HG03060 (cell line): ENCODE measurements around the gene ZSCAN2.
A peak's percentile ranks its signal among the peaks of the same experiment; 100 is the strongest.

ENCODE experiments used
- ATAC-seq: cut with Tn5 transposase; IDR thresholded peaks from one replicate; pipeline ENCODE4 v1.9.1; 2021; ENCODE audit warnings: low read depth, moderate number of reproducible peaks; ENCODE audit not compliant: unreplicated experiment

ZSCAN2 gene

GRCh38 chr15:84597296-84597695 lies 3.5 kb upstream of the ZSCAN2 start:
- no peak for ATAC-seq

GRCh38 chr15:84598250-84598649 lies 2.6 kb upstream of the ZSCAN2 start:
- ATAC-seq, result peak; percentile 37

GRCh38 chr15:84598993-84599392 lies 1.8 kb upstream of the ZSCAN2 start:
- ATAC-seq, result no peak

- no peak for ATAC-seq
These were observed 903 bp upstream of the ZSCAN2 start for GRCh38 chr15:84599906-84600305.

GRCh38 chr15:84600331-84600686 lies 500 bp upstream of the ZSCAN2 start:
- ATAC-seq, result peak; percentile 11

- ATAC-seq, result no peak
These were observed 688 bp downstream of the ZSCAN2 start for GRCh38 chr15:84601555-84601838.

- no peak for ATAC-seq
These were observed 3.0 kb downstream of the ZSCAN2 start for GRCh38 chr15:84603630-84604379.

- no peak for ATAC-seq
These were observed 4.2 kb downstream of the ZSCAN2 start for GRCh38 chr15:84604826-84605553.

- ATAC-seq, result no peak
These were observed 4.7 kb downstream of the ZSCAN2 start for GRCh38 chr15:84605554-84605882.

GRCh38 chr15:84606653-84607120 lies 5.9 kb downstream of the ZSCAN2 start:
- no peak for ATAC-seq

GRCh38 chr15:84608707-84609284 lies 8.0 kb downstream of the ZSCAN2 start:
- ATAC-seq, result no peak

- ATAC-seq, result no peak
These were observed 9.2 kb downstream of the ZSCAN2 start for GRCh38 chr15:84609818-84610525.

GRCh38 chr15:84611631-84612030 lies 10.8 kb downstream of the ZSCAN2 start:
- ATAC-seq, result no peak

- no peak for ATAC-seq
These were observed 15.4 kb downstream of the ZSCAN2 start for GRCh38 chr15:84616235-84616634.

- ATAC-seq, result no peak
These were observed 19.8 kb downstream of the ZSCAN2 start for GRCh38 chr15:84620626-84621025.

- ATAC-seq, result no peak
These were observed 20.7 kb downstream of the ZSCAN2 start for GRCh38 chr15:84621358-84621979.

GRCh38 chr15:84624359-84624758 lies 23.6 kb downstream of the ZSCAN2 start:
- no peak for ATAC-seq

GRCh38 chr15:84625123-84625522 lies 24.3 kb downstream of the ZSCAN2 start:
- ATAC-seq, result no peak

GRCh38 chr15:84629033-84629432 lies 28.2 kb downstream of the ZSCAN2 start:
- no peak for ATAC-seq

- ATAC-seq, result no peak
These were observed 31.0 kb downstream of the ZSCAN2 start for GRCh38 chr15:84631706-84632272.
